HG02759 (cell line): ENCODE results near the gene NGDN.

Experiments used
- ATAC-seq: cut with Tn5 transposase; IDR thresholded peaks from one replicate; pipeline ENCODE4 v1.9.1; 2021; ENCODE audit warnings: mild to moderate bottlenecking, moderate library complexity; ENCODE audit not compliant: unreplicated experiment

NGDN gene

GRCh38 chr14:23520899-23521533 lies 51.5 kb downstream of the NGDN start:
- no peak for ATAC-seq

GRCh38 chr14:23521785-23522640 lies 52.5 kb downstream of the NGDN start:
- no peak for ATAC-seq

- no peak for ATAC-seq
Measured at GRCh38 chr14:23522643-23523198, 53.2 kb downstream of the NGDN start.

- no peak for ATAC-seq
Measured at GRCh38 chr14:23523229-23524016, 53.9 kb downstream of the NGDN start.

- ATAC-seq, result no peak
Measured at GRCh38 chr14:23524954-23525353, 55.5 kb downstream of the NGDN start.

- ATAC-seq, result no peak
Measured at GRCh38 chr14:23525611-23526010, 56.1 kb downstream of the NGDN start.
